HL-60 (cell line): Measurements from ENCODE around the gene PNPLA1.

ENCODE experiments used
- DNase-seq, 2 experiments: peaks; one replicate each; pipeline ENCODE4 v3.0.0-alpha.2; 2010 to 2020; ENCODE audit warnings: low read depth in 1 of 2, low spot score in 1 of 2
- H3K27ac ChIP-seq: fragments of 250-450 bp; sonication (Bioruptor Pico); replicated peaks from 2 replicates; pipeline ENCODE4 v1.5.1; 2020; ENCODE audit warnings: mild to moderate bottlenecking, moderate library complexity
- H3K27me3 ChIP-seq: fragments of 250-450 bp; sonication (Bioruptor Pico); 2 replicates; pipeline ENCODE4 v1.5.1; 2021; ENCODE audit warnings: mild to moderate bottlenecking, moderate library complexity; ENCODE audit not compliant: insufficient read depth, poor library complexity, severe bottlenecking
- H3K4me3 ChIP-seq: replicated peaks from 2 replicates; pipeline ENCODE4 v1.5.1; 2011; ENCODE audit warnings: mild to moderate bottlenecking, control low read depth, low read length; ENCODE audit not compliant: insufficient read depth
- GABPA ChIP-seq: IDR thresholded peaks from 2 replicates; pipeline ENCODE4 v1.6.1; 2012; ENCODE audit warnings: low read depth
- POLR2AphosphoS5 ChIP-seq: IDR thresholded peaks from 2 replicates; pipeline ENCODE4 v1.6.1; 2012; ENCODE audit warnings: low read depth
- SPI1 ChIP-seq: IDR thresholded peaks from 2 replicates; pipeline ENCODE4 v1.6.1; 2012; ENCODE audit warnings: low read depth, mild to moderate bottlenecking, borderline replicate concordance
- TF ChIP-seq, protein P1 (sequence below): IDR thresholded peaks from one replicate; pipeline ENCODE4 v1.5.1; 2011; ENCODE audit warnings: low read length, control low read depth, inconsistent platforms; ENCODE audit not compliant: insufficient read depth
- TF ChIP-seq, protein P2 (sequence below): IDR thresholded peaks from 2 replicates; pipeline ENCODE4 v1.6.1; 2012; ENCODE audit warnings: low read depth; ENCODE audit not compliant: insufficient replicate concordance

Gene PNPLA1

DNA sequence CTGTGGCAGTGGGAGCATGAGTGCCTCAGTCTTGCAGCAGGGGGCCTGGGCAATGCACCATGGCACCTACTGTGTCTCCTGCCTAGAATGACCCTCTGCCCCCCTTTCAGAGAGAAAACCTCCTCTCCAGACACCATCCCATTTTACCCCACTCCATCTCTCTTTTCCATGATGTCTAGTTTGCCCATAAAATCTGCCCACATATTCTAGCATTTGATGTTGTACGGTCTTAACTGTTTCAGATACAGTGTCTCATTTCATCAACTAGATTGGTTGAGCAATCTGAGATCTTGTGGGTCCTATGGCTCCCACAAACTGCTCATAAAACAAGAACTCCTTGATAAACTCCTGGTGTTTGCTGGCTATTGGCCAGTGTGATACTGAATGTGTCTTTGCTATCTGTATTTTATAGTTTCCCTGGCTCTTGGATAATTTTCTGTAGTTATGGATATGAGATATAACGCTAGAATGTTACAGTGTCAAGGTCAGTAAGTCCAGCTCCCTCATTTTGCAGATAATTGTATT, 8.1 kb downstream of the PNPLA1 start:
- no peak overlapping the region for H3K27ac ChIP-seq
- TF ChIP-seq, protein P1, sequence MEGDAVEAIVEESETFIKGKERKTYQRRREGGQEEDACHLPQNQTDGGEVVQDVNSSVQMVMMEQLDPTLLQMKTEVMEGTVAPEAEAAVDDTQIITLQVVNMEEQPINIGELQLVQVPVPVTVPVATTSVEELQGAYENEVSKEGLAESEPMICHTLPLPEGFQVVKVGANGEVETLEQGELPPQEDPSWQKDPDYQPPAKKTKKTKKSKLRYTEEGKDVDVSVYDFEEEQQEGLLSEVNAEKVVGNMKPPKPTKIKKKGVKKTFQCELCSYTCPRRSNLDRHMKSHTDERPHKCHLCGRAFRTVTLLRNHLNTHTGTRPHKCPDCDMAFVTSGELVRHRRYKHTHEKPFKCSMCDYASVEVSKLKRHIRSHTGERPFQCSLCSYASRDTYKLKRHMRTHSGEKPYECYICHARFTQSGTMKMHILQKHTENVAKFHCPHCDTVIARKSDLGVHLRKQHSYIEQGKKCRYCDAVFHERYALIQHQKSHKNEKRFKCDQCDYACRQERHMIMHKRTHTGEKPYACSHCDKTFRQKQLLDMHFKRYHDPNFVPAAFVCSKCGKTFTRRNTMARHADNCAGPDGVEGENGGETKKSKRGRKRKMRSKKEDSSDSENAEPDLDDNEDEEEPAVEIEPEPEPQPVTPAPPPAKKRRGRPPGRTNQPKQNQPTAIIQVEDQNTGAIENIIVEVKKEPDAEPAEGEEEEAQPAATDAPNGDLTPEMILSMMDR, result no peak
- no peak for TF ChIP-seq POLR2AphosphoS5
- TF ChIP-seq, protein P2, sequence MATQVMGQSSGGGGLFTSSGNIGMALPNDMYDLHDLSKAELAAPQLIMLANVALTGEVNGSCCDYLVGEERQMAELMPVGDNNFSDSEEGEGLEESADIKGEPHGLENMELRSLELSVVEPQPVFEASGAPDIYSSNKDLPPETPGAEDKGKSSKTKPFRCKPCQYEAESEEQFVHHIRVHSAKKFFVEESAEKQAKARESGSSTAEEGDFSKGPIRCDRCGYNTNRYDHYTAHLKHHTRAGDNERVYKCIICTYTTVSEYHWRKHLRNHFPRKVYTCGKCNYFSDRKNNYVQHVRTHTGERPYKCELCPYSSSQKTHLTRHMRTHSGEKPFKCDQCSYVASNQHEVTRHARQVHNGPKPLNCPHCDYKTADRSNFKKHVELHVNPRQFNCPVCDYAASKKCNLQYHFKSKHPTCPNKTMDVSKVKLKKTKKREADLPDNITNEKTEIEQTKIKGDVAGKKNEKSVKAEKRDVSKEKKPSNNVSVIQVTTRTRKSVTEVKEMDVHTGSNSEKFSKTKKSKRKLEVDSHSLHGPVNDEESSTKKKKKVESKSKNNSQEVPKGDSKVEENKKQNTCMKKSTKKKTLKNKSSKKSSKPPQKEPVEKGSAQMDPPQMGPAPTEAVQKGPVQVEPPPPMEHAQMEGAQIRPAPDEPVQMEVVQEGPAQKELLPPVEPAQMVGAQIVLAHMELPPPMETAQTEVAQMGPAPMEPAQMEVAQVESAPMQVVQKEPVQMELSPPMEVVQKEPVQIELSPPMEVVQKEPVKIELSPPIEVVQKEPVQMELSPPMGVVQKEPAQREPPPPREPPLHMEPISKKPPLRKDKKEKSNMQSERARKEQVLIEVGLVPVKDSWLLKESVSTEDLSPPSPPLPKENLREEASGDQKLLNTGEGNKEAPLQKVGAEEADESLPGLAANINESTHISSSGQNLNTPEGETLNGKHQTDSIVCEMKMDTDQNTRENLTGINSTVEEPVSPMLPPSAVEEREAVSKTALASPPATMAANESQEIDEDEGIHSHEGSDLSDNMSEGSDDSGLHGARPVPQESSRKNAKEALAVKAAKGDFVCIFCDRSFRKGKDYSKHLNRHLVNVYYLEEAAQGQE, result no peak
- no peak for TF ChIP-seq GABPA
- TF ChIP-seq SPI1, result no peak
- no peak overlapping the region for H3K4me3 ChIP-seq
- H3K27me3 ChIP-seq, result peaks cover 2% of the 10 kb centered on the region
- no peak for DNase-seq

DNA sequence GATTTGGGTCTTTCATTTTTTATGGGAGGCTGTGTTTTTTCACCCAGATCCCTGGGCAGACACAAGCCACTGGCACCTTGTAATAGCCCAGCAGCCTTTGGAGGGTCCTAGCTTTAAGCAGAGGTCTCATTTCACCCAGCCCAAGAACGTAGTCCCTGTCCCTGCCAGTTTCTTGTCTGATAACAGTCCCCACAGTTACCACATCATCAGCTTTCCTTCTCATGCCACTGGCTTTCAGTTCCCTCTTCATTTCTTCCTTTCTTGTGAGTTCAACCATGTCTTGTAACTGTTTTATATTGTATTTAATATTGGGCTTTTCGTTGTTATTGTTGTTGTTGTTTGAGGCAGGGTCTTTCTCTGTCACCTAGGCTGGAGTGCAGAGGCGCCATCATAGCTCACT, 10.6 kb downstream of the PNPLA1 start:
- Histone ChIP-seq H3K27me3 (no peaks in the 10 kb centered on the region), H3K27ac (no peak overlapping the region), H3K4me3 (no peak overlapping the region)
- DNase-seq, result no peak
- TF ChIP-seq POLR2AphosphoS5 (no peak), SPI1 (no peak), GABPA (no peak)
- TF ChIP-seq, protein P2, result no peak
- TF ChIP-seq, protein P1, result no peak

DNA sequence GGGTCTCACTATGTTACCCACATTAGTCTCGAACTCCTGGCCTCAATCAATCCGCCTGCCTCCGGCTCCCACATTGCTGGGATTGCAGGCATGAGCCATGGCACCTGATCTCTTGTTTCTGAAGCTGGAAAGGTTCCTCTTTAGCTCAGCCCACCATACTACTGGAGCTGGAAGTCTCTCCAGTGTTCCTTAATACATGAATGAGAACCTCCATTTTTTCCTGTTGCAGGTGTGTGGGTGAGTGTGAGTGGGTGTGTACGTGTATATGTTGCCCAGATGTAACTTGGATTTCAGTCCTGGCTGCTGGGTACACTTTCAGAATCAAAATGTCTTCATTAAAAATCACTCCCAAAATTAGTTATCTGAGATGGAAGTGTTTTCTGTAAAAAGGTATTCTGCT, 11.1 kb downstream of the PNPLA1 start:
- no peak for DNase-seq
- TF ChIP-seq, protein P2, result no peak
- no peak for TF ChIP-seq POLR2AphosphoS5
- TF ChIP-seq SPI1, result no peak
- no peak for TF ChIP-seq GABPA
- TF ChIP-seq, protein P1, result no peak
- Histone ChIP-seq H3K27ac (no peak overlapping the region), H3K4me3 (no peak overlapping the region), H3K27me3 (no peaks in the 10 kb centered on the region)
